Panc1 (cell line): ENCODE measurements around the gene EEA1.

ENCODE experiments used
- POLR2AphosphoS5 ChIP-seq: IDR thresholded peaks from 2 replicates; pipeline ENCODE4 v1.6.1; 2012; ENCODE audit warnings: mild to moderate bottlenecking, low read depth, low read length, moderate library complexity
- TF ChIP-seq, protein P1 (sequence below): fragments of 450-650 bp; IDR thresholded peaks from 2 replicates; pipeline ENCODE4 v1.5.1; 2017; ENCODE audit warnings: mild to moderate bottlenecking

DNA sequence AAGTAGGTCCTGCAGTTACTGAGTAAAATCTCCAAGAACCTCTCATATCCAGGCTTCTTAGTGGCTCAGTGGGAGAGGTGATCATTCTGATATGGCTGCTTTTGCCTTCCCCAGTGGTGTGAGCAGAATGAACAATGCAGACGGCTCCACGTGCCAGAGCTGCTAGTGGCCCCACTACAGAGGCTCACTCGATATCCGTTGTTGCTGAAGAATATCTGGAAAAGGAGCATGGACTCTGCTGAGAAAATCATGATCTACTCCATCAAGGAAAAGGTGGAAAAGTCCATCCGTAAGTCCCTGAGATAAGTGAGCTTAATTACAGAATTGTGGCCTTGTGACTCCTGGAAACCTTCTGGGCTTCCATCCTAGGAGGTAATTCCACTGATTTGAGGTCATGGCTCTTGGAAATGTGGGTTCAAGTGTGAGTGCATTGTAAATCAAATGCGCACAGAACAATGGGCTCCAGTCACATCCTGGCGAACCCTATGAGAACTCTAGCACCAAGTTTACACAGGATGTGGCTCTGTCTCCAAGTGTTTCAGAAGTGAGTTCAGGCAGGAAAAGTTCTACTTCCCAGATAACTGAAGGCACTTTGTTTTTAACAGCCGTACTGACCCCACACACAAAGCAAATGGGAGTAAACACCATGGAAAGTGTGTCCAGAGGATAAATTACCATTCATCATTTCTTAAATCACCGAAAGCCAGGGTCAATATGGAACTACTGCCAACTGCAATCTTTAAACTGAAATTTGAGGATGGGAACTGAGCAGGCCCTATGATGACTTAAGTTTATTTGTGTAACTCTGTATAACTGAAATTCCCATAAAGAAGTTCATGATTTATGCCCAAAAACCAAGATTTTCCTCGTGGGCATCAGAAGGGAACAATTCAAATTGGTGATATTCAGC lies 174.9 kb downstream of the EEA1 start:
- TF ChIP-seq, protein P1, sequence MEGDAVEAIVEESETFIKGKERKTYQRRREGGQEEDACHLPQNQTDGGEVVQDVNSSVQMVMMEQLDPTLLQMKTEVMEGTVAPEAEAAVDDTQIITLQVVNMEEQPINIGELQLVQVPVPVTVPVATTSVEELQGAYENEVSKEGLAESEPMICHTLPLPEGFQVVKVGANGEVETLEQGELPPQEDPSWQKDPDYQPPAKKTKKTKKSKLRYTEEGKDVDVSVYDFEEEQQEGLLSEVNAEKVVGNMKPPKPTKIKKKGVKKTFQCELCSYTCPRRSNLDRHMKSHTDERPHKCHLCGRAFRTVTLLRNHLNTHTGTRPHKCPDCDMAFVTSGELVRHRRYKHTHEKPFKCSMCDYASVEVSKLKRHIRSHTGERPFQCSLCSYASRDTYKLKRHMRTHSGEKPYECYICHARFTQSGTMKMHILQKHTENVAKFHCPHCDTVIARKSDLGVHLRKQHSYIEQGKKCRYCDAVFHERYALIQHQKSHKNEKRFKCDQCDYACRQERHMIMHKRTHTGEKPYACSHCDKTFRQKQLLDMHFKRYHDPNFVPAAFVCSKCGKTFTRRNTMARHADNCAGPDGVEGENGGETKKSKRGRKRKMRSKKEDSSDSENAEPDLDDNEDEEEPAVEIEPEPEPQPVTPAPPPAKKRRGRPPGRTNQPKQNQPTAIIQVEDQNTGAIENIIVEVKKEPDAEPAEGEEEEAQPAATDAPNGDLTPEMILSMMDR = no peak
- TF ChIP-seq POLR2AphosphoS5 = no peak
